Activated T-cell treated with anti-CD3 and anti-CD28 coated beads, Interleukin-2, amount 50 U/mL, for 72 hours (primary cell): ENCODE results near the gene P3H2. TPM values are rescaled to one million over a fixed set of nuclear protein-coding genes. Genes with fewer than 3 reads are reported as not detected.
"Not testable (repeated sequence)": the region's sequence is repeated elsewhere in the genome, so short reads cannot be mapped to it uniquely, and the experiment has no call there.

Experiments
- ATAC-seq, 2 donors: fragments of 150-1000 bp; cut with Tn5 transposase; replicated peaks in 1 of 2; 2 replicates each; pipeline ENCODE4 v1.10.0; 2021; ENCODE audit warnings: moderate library complexity in 2 of 2, mild to moderate bottlenecking in 1 of 2
- DNase-seq, 2 donors: peaks; one replicate each; pipeline ENCODE4 v3.0.0; 2021 to 2022; ENCODE audit warnings: mixed read lengths in 1 of 2
- H3K27ac Mint-ChIP-seq: one replicate; pipeline ENCODE4 v1.8.0; 2022; ENCODE audit warnings: mild to moderate bottlenecking, moderate library complexity, mixed read lengths
- H3K27me3 Mint-ChIP-seq: one replicate; pipeline ENCODE4 v1.8.0; 2022; ENCODE audit warnings: low read depth, mixed read lengths
- H3K36me3 Mint-ChIP-seq, 2 donors: one replicate each; pipeline ENCODE4 v1.8.0; 2022; ENCODE audit warnings: mixed read lengths in 2 of 2, mild to moderate bottlenecking in 1 of 2; ENCODE audit not compliant: insufficient read depth in 2 of 2
- H3K4me1 Mint-ChIP-seq: one replicate; pipeline ENCODE4 v1.8.0; 2022; ENCODE audit warnings: low read depth, mixed read lengths
- H3K4me3 Mint-ChIP-seq, 2 donors: one replicate each; pipeline ENCODE4 v1.8.0; 2022; ENCODE audit warnings: mild to moderate bottlenecking in 2 of 2, mixed read lengths in 2 of 2, moderate library complexity in 2 of 2
- H3K9me3 Mint-ChIP-seq, 2 donors: one replicate each; pipeline ENCODE4 v1.8.0; 2022; ENCODE audit warnings: mixed read lengths in 2 of 2
- total RNA-seq, 2 donors: library from RNA; stranded (reverse); gene quantifications; one replicate each; pipeline ENCODE4 v1.2.3, GENCODE V29; 2022

P3H2 gene
- total RNA-seq, 2 donors from 2014 or later = not detected

DNA sequence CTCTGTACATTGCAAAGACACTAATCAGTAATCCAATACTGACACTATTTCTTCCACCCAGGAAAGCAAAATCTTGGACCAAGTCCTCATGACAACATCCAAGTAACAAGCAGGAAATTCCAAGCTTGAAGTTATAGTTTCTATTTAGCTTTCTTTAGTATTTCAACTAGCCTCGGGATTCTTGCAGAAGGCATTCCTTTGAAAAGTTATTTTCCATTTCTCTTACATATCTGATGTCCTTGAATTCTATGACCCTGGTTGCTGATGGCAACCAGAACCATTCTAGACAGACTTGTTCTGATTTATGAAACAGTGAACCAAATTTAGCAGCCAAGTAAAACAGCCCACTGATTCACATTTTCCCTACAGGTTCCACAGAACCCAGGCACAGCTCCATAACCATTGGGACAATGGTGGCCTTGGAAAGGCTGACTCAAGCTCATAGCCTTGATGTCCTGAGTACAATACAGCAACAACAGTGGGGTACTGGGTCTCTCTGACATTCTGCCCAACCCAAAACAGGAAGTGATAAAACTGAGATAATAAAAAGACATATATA is 26.5 kb downstream of the P3H2 start:
- Mint-ChIP-seq H3K9me3 (peaks cover 0 to 2% of the 10 kb centered on the region in 2 donors), H3K4me3 (no peak overlapping the region)
- ATAC-seq = no peak

DNA sequence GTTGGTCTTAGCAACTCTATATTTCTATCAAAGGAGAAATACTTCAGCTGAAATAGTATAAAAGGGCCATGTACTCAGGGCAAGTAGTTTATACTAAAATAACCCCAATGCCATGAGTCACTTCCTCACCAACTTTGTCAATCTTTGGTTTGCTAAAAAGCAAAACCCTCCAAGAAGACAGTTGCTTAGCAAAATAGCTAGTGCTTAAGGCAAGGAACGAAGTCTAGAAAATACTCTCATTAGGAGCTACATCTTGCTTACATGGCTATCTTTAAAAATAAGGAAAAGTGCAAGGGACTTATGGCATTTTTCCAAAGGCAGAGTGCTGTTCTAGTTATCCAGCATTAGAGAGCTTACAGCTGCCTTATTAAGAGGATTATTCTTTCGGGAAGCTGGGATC is 28.4 kb downstream of the P3H2 start:
- no peak for DNase-seq
- Mint-ChIP-seq H3K4me1 (no peaks in the 10 kb centered on the region), H3K4me3 (no peak overlapping the region), H3K27ac (no peak overlapping the region), H3K27me3 (peaks cover 20% of the 10 kb centered on the region), H3K9me3 (peaks cover 0 to 2% of the 10 kb centered on the region in 2 donors), H3K36me3 (no peaks in the 10 kb centered on the region)
- peak in 1 of 2 donors; percentile 45 for ATAC-seq

More for the DNA sequence above, 26.5 kb downstream of the P3H2 start:
- Mint-ChIP-seq H3K4me1 (no peaks in the 10 kb centered on the region), H3K27ac (no peak overlapping the region), H3K27me3 (peaks cover 14% of the 10 kb centered on the region), H3K36me3 (no peaks in the 10 kb centered on the region)
- no peak for DNase-seq

DNA sequence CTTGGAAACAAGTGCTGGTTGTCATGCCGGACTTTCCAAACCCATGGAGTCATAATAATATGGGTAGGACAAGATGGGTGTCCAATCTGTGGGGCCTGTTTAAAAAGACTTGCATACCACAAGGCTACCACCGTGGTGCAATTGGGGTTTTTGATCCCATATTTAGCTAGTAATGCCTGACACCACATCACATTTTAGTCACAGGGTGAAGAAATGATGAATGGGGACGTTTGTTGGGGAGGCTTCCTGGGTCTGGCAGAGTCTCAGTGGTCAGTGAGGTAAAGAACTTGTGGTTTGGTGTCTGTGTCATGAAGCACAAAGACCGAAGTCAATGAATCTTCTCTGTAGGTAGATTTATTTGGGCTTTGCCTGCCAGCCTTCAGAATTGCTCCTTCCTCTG is 31.0 kb downstream of the P3H2 start:
- H3K36me3 Mint-ChIP-seq = no peaks in the 10 kb centered on the region
- no peaks in the 10 kb centered on the region for H3K9me3 Mint-ChIP-seq
- no peak overlapping the region for H3K4me3 Mint-ChIP-seq
- peak; percentile 57 to 60 for ATAC-seq
- peaks cover 28% of the 10 kb centered on the region for H3K27me3 Mint-ChIP-seq
- H3K4me1 Mint-ChIP-seq = no peaks in the 10 kb centered on the region
- no peak overlapping the region for H3K27ac Mint-ChIP-seq
- DNase-seq = peak; percentile 8 to 10

DNA sequence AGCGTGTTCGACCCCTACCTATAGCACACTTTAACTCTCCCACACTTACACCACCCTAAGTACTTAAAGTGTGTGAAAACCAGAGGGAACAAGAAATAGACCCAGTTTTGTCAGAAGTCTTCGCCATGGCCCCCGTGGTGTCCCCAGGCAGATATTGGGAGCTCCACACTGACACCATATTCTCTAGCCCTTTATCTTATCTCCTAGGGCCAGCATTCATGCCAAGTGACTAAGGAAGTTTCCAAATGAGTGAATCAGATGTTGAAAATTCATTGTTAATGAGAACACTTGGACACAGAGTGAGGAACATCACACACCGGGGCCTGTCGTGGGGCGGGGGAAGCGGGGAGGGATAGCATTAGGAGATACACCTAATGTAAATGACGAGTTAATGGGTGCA is 31.8 kb downstream of the P3H2 start:
- H3K4me1 Mint-ChIP-seq = no peaks in the 10 kb centered on the region
- DNase-seq (no peak), ATAC-seq (no peak)
- H3K4me3 Mint-ChIP-seq = no peak overlapping the region
- no peaks in the 10 kb centered on the region for H3K9me3 Mint-ChIP-seq
- H3K27me3 Mint-ChIP-seq = peaks cover 28% of the 10 kb centered on the region
- H3K36me3 Mint-ChIP-seq = no peaks in the 10 kb centered on the region
- no peak overlapping the region for H3K27ac Mint-ChIP-seq

DNA sequence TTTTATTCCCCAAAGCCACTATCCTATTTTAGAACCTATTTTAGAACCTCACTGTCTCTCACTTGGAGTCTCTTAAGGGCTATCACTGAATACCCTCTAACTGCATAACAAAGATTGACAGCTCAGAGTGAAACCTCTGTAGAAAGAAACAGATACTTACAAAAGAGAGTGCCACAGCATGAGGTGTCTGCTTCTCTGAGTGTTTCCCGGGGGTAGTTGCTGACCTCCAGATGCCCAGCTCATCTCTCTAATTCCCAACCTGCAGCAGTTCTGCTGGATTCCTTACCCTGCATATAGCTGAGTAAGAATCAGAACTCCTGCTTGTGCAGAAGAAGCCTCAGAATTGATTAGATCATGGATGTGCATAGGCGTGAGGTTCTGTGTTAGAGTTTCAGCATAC is 34.5 kb downstream of the P3H2 start:
- Mint-ChIP-seq H3K4me1 (no peaks in the 10 kb centered on the region), H3K9me3 (no peaks in the 10 kb centered on the region), H3K36me3 (no peaks in the 10 kb centered on the region), H3K4me3 (no peak overlapping the region), H3K27ac (no peak overlapping the region), H3K27me3 (peaks cover 14% of the 10 kb centered on the region)
- ATAC-seq = no peak
- DNase-seq = no peak

- no peaks in the 10 kb centered on the region for H3K9me3 Mint-ChIP-seq
- no peak for DNase-seq
- H3K4me1 Mint-ChIP-seq = no peaks in the 10 kb centered on the region
- no peaks in the 10 kb centered on the region for H3K36me3 Mint-ChIP-seq
- H3K4me3 Mint-ChIP-seq = no peak overlapping the region
- H3K27me3 Mint-ChIP-seq = peaks cover 14% of the 10 kb centered on the region
- no peak for ATAC-seq
- H3K27ac Mint-ChIP-seq = no peak overlapping the region
Measured at GRCh38 chr3:190084983-190085382, 35.7 kb downstream of the P3H2 start.

DNA sequence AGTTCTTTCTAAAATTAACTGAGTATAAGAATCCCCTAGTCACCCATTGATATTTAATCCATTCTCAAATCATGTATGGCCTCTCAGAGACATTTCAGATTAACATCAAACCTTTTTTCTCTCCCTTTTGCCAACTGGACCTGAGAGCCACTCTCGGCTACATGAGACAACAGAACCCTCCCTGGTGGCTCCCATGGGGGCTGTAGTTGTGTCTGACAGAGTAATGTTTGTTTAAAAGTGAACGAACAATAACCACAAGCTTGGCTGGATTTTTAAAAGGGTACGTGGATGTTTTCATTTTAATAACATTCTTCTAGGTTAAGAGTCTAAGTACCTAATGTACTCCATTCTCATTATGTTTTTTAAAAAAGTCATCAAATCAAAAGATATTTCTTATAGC is 37.1 kb downstream of the P3H2 start:
- no peak for DNase-seq
- Mint-ChIP-seq H3K4me1 (no peaks in the 10 kb centered on the region), H3K4me3 (no peak overlapping the region), H3K27me3 (peaks cover 19% of the 10 kb centered on the region), H3K36me3 (no peaks in the 10 kb centered on the region), H3K27ac (no peak overlapping the region), H3K9me3 (no peaks in the 10 kb centered on the region)
- ATAC-seq = no peak

DNA sequence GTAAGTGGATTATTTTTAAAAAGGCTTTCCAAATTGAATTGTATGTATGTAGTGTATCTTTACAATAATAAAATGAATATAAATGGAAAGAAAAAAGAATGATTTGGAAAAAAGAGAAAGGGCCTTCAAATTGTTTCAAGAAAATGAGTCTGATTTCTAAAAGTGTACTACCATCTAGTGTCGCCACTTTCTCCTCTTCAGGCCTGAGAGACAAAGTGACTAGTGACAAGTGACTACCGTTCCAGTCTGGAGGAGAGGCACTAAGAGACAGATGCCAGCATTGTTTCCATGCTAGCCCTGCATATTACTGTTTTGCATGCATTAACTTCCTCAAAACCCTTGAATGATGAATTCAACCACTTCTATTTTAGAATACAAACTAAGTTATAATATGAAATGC is 39.3 kb downstream of the P3H2 start:
- H3K4me3 Mint-ChIP-seq = no peak overlapping the region
- H3K27me3 Mint-ChIP-seq = peaks cover 23% of the 10 kb centered on the region
- no peak for ATAC-seq
- DNase-seq = no peak
- no peaks in the 10 kb centered on the region for H3K9me3 Mint-ChIP-seq
- no peaks in the 10 kb centered on the region for H3K36me3 Mint-ChIP-seq
- H3K4me1 Mint-ChIP-seq = no peaks in the 10 kb centered on the region
- no peak overlapping the region for H3K27ac Mint-ChIP-seq

- not testable (repeated sequence) for H3K27ac Mint-ChIP-seq, H3K36me3 Mint-ChIP-seq, H3K4me1 Mint-ChIP-seq, ATAC-seq, DNase-seq, H3K4me3 Mint-ChIP-seq, H3K9me3 Mint-ChIP-seq
- peaks cover 34% of the 10 kb centered on the region for H3K27me3 Mint-ChIP-seq
Measured at GRCh38 chr3:190079173-190079572, 41.5 kb downstream of the P3H2 start.

DNA sequence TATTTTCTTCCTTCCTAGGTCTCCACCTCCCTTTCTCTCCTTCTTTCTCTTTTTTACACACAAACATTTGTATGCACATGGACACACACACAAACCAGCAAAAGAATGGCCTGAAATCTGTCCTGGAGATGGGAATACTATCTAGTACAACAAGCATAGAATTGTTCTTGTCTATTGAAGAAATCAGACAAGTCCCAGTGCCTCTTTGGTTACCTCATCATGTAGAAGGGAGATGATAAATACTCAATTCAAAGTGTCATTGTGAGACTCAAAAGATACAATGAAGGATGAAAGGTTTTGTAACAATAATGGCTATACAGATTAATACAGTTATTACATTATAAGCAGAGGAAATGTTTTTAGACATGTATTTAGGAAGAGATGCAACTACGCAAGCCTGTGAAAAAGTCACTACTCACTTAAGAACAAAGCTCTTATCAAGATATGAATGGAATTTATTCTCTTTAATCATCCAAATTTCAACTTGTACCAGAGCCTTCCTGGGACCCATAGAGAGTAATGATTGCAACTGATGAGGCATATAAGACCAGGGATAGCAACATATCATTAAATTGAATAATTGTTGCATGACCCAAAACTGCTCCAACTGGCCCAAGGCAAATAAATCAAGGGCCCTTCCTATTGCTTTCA is 43.2 kb downstream of the P3H2 start:
- Mint-ChIP-seq H3K4me3 (no peak overlapping the region), H3K9me3 (no peaks in the 10 kb centered on the region), H3K27me3 (peaks cover 34% of the 10 kb centered on the region), H3K36me3 (peaks cover 0 to 1% of the 10 kb centered on the region in 2 donors), H3K27ac (no peak overlapping the region), H3K4me1 (no peaks in the 10 kb centered on the region)
- no peak for DNase-seq
- ATAC-seq = no peak

DNA sequence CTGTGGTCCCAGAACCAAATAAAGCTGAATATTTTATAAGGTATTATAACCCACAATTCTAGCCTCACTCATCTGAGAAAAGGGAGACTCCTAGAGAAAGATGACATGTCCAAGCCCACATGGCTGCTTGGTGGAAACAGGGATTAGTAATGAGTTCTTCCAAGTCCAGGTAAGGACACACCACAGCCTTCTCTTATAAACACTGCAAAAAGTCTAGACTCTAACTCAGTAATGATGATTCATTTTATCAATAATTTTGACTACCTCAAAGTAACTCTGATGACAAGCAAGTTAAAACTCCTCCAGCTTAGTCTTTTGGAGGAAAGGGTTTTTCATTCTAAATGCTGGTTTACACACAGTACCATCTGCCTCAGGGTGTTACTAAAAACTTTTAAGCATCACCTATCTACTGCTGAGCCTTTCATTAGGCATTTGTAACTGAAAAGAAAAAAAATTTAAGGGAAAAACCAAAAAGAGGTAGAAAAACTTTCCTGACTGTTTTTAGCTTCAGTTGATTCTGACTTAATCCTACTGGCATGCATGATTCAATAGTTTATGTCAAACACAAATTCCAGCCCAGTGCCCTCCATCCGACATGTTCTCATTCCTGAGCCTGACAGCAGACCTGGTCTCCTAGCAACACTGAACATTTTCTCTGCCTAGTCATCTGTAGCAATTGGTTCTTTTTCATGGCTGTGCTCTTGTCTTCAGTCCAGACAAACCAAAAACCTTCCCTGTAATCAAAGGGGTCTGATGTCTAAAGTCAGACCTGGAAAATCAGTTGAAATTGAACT is 43.9 kb downstream of the P3H2 start:
- ATAC-seq (no peak), DNase-seq (no peak)
- H3K36me3 Mint-ChIP-seq = peaks cover 0 to 1% of the 10 kb centered on the region in 2 donors
- no peaks in the 10 kb centered on the region for H3K4me1 Mint-ChIP-seq
- no peak overlapping the region for H3K4me3 Mint-ChIP-seq
- H3K27ac Mint-ChIP-seq = no peak overlapping the region
- H3K9me3 Mint-ChIP-seq = no peaks in the 10 kb centered on the region
- peaks cover 34% of the 10 kb centered on the region for H3K27me3 Mint-ChIP-seq

GRCh38 chr3:190076136-190076535 is 44.6 kb downstream of the P3H2 start:
- Mint-ChIP-seq H3K9me3 (no peaks in the 10 kb centered on the region), H3K4me1 (no peaks in the 10 kb centered on the region), H3K27me3 (peaks cover 34% of the 10 kb centered on the region), H3K36me3 (peaks cover 0 to 1% of the 10 kb centered on the region in 2 donors), H3K4me3 (no peak overlapping the region), H3K27ac (no peak overlapping the region)
- ATAC-seq = no peak
- no peak for DNase-seq

DNA sequence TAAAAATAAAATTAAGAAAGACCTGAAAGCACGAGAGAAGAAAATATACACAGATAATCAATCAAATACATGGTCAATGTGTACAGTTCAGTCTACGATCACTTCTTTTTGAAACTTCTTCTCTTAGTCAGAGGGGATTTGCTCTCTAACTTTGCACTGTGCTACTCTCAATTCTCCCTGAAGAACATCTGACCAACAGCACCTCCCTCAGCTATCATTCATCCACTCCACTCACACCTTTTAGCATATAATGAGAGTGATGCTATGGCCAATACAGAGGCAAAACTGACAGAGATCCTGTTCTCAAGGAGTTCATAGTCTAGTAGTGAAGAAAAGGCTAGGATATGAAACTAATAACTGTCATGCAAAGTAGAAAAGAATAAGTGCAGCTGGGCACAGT is 45.9 kb downstream of the P3H2 start:
- Mint-ChIP-seq H3K9me3 (no peaks in the 10 kb centered on the region), H3K36me3 (peaks cover 0 to 1% of the 10 kb centered on the region in 2 donors), H3K4me1 (no peaks in the 10 kb centered on the region), H3K4me3 (no peak overlapping the region), H3K27me3 (peaks cover 44% of the 10 kb centered on the region), H3K27ac (no peak overlapping the region)
- ATAC-seq (no peak), DNase-seq (no peak)
